ENCODE data around the gene ZG16. TPM values are rescaled to one million over a fixed set of nuclear protein-coding genes. Genes with fewer than 3 reads are reported as not detected.

The ZG16 gene
- total RNA-seq, 1 donor from 2014 or later: not detected

GRCh38 chr16:29811170-29811895 is 33.3 kb downstream of the ZG16 start:
- CTCF ChIA-PET: no interaction called here
- peak; percentile 22 for ATAC-seq (ENCODE audit: low read depth)
- Mint-ChIP-seq H3K4me3 (peak overlapping the region; percentile 80), H3K27me3 (no peaks in the 10 kb centered on the region), H3K36me3 (ENCODE audit: low read depth) (peaks cover 26% of the 10 kb centered on the region), H3K9me3 (no peaks in the 10 kb centered on the region), H3K4me1 (peaks cover 57% of the 10 kb centered on the region), H3K27ac (peak overlapping the region; percentile 53)
- DNase-seq: peak; percentile 50
- intact Hi-C loops (cut with micrococcal nuclease): loop anchor here (2.0 kb wide), 1 partner anchor 209 kb away; no protein-coding TSS in a partner anchor
- TF ChIP-seq, protein P1, sequence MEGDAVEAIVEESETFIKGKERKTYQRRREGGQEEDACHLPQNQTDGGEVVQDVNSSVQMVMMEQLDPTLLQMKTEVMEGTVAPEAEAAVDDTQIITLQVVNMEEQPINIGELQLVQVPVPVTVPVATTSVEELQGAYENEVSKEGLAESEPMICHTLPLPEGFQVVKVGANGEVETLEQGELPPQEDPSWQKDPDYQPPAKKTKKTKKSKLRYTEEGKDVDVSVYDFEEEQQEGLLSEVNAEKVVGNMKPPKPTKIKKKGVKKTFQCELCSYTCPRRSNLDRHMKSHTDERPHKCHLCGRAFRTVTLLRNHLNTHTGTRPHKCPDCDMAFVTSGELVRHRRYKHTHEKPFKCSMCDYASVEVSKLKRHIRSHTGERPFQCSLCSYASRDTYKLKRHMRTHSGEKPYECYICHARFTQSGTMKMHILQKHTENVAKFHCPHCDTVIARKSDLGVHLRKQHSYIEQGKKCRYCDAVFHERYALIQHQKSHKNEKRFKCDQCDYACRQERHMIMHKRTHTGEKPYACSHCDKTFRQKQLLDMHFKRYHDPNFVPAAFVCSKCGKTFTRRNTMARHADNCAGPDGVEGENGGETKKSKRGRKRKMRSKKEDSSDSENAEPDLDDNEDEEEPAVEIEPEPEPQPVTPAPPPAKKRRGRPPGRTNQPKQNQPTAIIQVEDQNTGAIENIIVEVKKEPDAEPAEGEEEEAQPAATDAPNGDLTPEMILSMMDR (IDR thresholded peaks at IDR 0.05): no peak
- POLR2A ChIA-PET: interaction anchor here (1.2 to 1.4 kb wide), 3 partner anchors 10 to 162 kb away, joined by 4 to 7 read pairs (median 5); partner anchors contain the start of gene TAOK2

DNA sequence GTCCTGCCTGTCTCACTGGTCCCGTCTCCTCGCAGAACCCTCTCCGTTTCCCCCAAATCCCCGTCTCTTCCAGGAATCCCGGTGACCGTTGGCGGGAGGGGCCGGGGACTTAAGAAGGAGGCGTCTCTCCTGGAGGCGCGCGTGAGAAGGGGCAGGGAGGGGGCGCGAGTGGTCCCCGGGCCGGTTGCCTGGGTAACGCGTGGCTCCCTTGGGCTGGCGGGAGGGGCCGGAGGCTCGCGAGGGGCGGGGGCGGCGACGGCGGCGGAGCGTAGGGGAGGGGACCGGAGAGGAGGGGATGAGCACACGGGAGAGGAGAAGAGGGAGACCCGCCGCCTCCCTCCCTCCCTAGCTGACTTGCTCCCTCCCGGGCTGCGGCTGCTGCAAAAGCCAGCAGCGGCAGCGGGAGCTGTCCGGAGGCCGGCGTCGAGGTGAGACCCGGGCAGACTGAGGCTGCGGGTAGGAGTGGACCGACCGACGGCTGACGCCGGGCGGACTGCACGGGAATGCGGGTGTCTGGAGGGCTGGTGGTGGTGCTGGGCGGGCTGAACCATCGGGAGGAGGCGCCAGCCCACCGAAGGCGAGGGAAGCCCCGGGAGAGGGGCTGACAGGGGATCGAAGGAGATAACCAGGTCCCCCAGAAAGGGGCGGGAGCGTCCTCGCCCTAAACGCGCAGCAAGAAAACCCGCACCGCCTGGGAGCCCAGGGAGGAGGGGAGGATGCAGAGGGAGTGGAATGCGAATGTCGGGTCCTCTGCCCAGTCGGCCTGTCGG is 34.0 kb downstream of the ZG16 start, which contains the start of gene PRRT2:
Gene PRRT2, plus strand, starts transcription at position 298 of the 770 bp plus-strand sequence. CDS start 862 bp downstream, outside the sequence.
- ATAC-seq (ENCODE audit: low read depth): no peak
- POLR2A ChIA-PET: interaction anchor here (0.5 to 1.4 kb wide), 5 partner anchors 9 to 168 kb away, joined by 4 to 7 read pairs (median 5); partner anchors contain the start of gene TAOK2
- H3K27ac Mint-ChIP-seq: peak within 1 kb of the TSS; percentile 53
- H3K36me3 Mint-ChIP-seq (ENCODE audit: low read depth): peaks cover 29% of the 10 kb centered on the region
- H3K4me3 Mint-ChIP-seq: peak within 1 kb of the TSS; percentile 80
- CTCF ChIA-PET: no interaction called here
- TF ChIP-seq, protein P1 (IDR thresholded peaks at IDR 0.05): no peak
- DNase-seq: peak; percentile 41
- no peaks in the 10 kb centered on the region for H3K9me3 Mint-ChIP-seq
- H3K4me1 Mint-ChIP-seq: peaks cover 64% of the 10 kb centered on the region
- intact Hi-C loops (cut with micrococcal nuclease): loop anchor here (2.0 kb wide), 1 partner anchor 209 kb away; no protein-coding TSS in a partner anchor
- no peaks in the 10 kb centered on the region for H3K27me3 Mint-ChIP-seq

DNA sequence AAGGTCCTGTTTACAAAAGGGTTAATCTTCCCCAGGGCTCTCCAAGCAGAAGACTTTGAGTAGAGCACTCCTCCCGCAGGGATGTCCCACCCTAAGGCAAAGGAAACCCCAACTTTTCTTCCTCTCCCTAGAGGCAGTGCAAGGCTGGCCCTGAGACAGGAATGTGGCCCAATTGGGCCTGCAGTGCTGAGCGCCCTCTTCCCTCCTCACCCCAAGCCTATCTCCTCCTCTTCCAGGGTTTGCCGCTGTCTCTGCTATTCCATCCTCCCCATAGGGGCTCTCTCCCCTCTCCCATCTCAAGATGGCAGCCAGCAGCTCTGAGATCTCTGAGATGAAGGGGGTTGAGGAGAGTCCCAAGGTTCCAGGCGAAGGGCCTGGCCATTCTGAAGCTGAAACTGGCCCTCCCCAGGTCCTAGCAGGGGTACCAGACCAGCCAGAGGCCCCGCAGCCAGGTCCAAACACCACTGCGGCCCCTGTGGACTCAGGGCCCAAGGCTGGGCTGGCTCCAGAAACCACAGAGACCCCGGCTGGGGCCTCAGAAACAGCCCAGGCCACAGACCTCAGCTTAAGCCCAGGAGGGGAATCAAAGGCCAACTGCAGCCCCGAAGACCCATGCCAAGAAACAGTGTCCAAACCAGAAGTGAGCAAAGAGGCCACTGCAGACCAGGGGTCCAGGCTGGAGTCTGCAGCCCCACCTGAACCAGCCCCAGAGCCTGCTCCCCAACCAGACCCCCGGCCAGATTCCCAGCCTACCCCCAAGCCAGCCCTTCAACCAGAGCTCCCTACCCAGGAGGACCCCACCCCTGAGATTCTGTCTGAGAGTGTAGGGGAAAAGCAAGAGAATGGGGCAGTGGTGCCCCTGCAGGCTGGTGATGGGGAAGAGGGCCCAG is 34.9 kb downstream of the ZG16 start:
- Mint-ChIP-seq H3K27me3 (no peaks in the 10 kb centered on the region), H3K4me3 (no peak overlapping the region), H3K4me1 (peaks cover 66% of the 10 kb centered on the region), H3K36me3 (ENCODE audit: low read depth) (peaks cover 28% of the 10 kb centered on the region), H3K27ac (no peak overlapping the region), H3K9me3 (no peaks in the 10 kb centered on the region)
- TF ChIP-seq, protein P1 (IDR thresholded peaks at IDR 0.05): no peak
- no peak for DNase-seq
- ChIA-PET CTCF (no interaction called here), POLR2A (interaction anchor here (0.5 to 1.4 kb wide), 5 partner anchors 91 to 169 kb away, joined by 3 to 7 read pairs (median 5); partner anchors contain the start of genes KCTD13 and TAOK2)
- intact Hi-C loops (cut with micrococcal nuclease): no loop called here
- no peak for ATAC-seq (ENCODE audit: low read depth)

DNA sequence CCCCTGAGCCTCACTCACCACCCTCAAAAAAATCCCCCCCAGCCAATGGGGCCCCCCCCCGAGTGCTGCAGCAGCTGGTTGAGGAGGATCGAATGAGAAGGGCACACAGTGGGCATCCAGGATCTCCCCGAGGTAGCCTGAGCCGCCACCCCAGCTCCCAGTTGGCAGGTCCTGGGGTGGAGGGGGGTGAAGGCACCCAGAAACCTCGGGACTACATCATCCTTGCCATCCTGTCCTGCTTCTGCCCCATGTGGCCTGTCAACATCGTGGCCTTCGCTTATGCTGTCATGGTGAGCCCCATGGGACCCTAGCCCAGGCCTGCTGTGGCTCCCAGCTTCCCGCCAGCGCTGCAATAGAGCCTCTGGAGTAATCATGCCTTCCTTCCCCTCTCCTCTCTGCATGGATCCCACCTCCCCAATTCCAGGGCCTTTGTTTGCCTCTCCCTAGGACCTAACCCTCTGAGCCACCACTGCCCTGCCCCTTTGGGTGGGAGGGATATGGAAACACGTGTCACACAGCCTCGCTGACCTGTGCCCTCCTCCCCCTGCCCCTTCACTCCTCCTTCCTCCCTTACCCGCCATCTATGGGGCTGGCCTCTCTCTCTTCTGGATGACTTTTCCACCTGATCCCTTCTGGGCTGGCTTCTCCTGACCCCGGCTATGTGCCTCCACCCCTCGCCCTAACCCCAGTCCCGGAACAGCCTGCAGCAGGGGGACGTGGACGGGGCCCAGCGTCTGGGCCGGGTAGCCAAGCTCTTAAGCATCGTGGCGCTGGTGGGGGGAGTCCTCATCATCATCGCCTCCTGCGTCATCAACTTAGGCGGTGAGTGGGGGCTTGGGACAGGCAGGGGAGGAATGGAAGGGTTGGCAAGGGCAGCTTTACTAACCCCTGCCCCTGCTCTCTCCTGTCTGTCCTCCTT is 35.8 kb downstream of the ZG16 start:
- intact Hi-C loops (cut with micrococcal nuclease): no loop called here
- Mint-ChIP-seq H3K27ac (no peak overlapping the region), H3K27me3 (no peaks in the 10 kb centered on the region), H3K9me3 (no peaks in the 10 kb centered on the region), H3K36me3 (ENCODE audit: low read depth) (peaks cover 29% of the 10 kb centered on the region), H3K4me3 (no peak overlapping the region), H3K4me1 (peaks cover 66% of the 10 kb centered on the region)
- TF ChIP-seq, protein P1 (IDR thresholded peaks at IDR 0.05): no peak
- ChIA-PET POLR2A (interaction anchor here (0.7 to 1.2 kb wide), 2 partner anchors 112 to 161 kb away, joined by 3 to 4 read pairs; partner anchors contain the start of gene KCTD13), CTCF (no interaction called here)
- ATAC-seq (ENCODE audit: low read depth): no peak
- no peak for DNase-seq
